Thyroid gland (tissue), 4 donors: ENCODE data around the gene RTTN.

ENCODE experiments used
- POLR2A ChIP-seq, 2 donors: fragments of 450-650 bp; IDR thresholded peaks; one replicate each; pipeline ENCODE4 v1.6.1; 2017; ENCODE audit warnings: antibody characterized with exemption in 2 of 2, mild to moderate bottlenecking in 2 of 2, moderate library complexity in 1 of 2
- TF ChIP-seq, protein P1 (sequence below), 6 experiments: fragments of 200-600 bp in 3 of 6; fragments of 450-650 bp in 3 of 6; sonication (generic) in 3 of 6; IDR thresholded peaks; one replicate each; pipeline ENCODE4 v1.5.1; 2016 to 2019; ENCODE audit warnings: antibody characterized with exemption in 6 of 6, mild to moderate bottlenecking in 2 of 6, inconsistent platforms in 1 of 6, moderate library complexity in 1 of 6

DNA sequence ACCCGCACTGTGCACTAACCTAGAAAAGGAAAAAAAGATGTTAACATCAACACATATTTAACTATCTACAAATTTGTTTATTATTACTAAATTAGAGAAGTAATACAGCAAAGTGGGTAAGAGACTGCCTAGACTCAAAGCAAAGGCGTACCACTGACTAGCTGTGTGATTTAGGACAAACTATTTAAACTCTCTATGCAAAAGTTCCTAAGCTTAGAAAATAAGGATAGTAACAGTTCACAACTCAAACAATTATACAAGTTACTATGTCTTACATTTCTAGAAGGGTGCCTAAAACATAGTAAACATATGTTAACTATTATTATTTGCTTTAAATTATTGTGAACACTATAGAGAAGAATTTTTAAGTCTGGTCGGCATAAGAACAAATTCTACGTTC lies 119.4 kb downstream of the RTTN start:
- TF ChIP-seq, protein P1, sequence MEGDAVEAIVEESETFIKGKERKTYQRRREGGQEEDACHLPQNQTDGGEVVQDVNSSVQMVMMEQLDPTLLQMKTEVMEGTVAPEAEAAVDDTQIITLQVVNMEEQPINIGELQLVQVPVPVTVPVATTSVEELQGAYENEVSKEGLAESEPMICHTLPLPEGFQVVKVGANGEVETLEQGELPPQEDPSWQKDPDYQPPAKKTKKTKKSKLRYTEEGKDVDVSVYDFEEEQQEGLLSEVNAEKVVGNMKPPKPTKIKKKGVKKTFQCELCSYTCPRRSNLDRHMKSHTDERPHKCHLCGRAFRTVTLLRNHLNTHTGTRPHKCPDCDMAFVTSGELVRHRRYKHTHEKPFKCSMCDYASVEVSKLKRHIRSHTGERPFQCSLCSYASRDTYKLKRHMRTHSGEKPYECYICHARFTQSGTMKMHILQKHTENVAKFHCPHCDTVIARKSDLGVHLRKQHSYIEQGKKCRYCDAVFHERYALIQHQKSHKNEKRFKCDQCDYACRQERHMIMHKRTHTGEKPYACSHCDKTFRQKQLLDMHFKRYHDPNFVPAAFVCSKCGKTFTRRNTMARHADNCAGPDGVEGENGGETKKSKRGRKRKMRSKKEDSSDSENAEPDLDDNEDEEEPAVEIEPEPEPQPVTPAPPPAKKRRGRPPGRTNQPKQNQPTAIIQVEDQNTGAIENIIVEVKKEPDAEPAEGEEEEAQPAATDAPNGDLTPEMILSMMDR (IDR thresholded peaks at IDR 0.05): no peak
- TF ChIP-seq POLR2A (IDR thresholded peaks at IDR 0.05): no peak
